GM13977 (cell line): ENCODE data around the gene CD8A.

ENCODE experiments used
- DNase-seq: peaks from one replicate; pipeline ENCODE4 v3.0.0; 2012; ENCODE audit warnings: low spot score
- in situ Hi-C: fragments of 300-500 bp; cut with MboI; formaldehyde crosslinking; loops from one replicate; pipeline ENCODE4 v1.12.0; 2022; ENCODE audit warnings: low sequenced_read_pairs, low pct_unique_long_range_greater_than_20kb, mixed read lengths, inconsistent platforms; ENCODE audit not compliant: unreplicated experiment
- TF ChIP-seq, protein P1 (sequence below): IDR thresholded peaks from 2 replicates; pipeline ENCODE4 v1.5.1; 2012; ENCODE audit warnings: mild to moderate bottlenecking, control low read depth; ENCODE audit not compliant: insufficient read depth; ENCODE audit errors: extremely low read depth, missing control alignments

CD8A gene

DNA sequence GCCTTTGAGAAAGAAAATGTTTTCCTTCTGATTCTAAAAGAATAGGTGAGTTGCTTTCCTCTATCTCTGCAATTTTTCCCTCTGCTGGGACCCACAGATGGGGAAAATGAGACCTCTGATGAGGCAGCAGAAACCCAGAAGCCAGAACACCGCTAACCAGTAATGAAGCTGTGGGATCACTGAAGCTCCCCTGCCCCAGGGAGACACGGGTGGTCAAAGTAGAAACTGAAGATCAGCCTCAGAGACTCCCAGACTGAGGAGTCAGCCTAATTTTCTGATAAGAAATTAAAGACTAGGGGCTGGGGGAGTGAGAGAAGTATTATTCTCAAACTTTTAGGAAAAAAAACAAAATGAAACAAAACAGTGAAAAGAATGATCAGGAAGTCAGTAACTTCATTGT, 40.8 kb upstream of the CD8A start:
- in situ Hi-C loops = no loop called here
- TF ChIP-seq, protein P1, sequence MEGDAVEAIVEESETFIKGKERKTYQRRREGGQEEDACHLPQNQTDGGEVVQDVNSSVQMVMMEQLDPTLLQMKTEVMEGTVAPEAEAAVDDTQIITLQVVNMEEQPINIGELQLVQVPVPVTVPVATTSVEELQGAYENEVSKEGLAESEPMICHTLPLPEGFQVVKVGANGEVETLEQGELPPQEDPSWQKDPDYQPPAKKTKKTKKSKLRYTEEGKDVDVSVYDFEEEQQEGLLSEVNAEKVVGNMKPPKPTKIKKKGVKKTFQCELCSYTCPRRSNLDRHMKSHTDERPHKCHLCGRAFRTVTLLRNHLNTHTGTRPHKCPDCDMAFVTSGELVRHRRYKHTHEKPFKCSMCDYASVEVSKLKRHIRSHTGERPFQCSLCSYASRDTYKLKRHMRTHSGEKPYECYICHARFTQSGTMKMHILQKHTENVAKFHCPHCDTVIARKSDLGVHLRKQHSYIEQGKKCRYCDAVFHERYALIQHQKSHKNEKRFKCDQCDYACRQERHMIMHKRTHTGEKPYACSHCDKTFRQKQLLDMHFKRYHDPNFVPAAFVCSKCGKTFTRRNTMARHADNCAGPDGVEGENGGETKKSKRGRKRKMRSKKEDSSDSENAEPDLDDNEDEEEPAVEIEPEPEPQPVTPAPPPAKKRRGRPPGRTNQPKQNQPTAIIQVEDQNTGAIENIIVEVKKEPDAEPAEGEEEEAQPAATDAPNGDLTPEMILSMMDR = no peak
- DNase-seq = no peak

DNA sequence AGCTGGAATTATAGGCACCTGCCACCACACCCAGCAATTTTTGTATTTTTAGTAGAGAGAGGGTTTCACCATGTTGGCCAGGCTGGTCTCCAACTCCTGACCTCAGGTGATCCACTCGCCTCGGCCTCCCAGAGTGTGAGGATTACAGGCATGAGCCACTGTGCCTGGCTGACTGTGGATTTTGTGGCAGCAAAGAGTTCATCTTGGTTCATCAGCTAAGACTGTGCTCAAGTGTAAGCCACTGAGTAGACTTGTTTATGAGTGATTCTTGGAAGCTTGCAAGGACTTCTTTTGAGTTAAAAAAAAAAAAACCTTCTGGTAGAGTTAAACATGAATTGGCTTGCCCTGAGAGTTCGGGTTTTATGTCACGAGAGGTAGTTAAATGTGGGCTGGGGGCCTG, 36.2 kb upstream of the CD8A start:
- TF ChIP-seq, protein P1 = no peak
- DNase-seq = no peak
- in situ Hi-C loops = no loop called here

DNA sequence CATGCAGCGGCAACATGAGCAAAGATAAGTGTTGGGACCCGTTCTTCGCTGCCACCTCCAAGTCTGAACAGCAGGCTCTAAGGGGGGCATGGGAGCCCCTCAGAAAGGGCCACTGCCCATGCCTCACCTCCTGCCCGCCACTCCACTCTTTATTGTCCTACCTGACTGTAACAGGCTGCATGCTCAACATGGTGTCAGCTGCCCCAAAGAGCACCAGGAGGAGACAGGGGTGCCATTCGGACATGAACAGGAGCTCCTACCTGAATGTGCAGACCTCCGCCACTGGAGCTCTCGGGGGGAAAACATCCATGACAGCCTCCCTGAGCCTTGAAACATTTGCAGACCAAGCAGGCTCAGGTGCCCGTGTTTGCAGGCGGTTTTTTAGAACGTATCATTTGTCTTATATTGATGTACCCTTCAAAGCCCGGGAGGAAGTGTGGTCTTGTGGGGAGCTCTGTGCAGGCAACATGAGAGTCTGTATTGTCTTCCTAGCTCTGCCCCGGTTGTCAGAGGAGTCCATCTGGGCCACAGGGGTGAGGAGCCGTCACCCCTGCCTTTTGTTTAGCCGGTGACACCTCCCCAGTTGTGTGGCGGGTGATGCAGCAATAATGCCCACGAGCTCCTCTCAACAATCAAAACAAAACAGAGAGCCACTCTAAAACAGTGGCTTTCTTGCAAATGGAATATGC, 35.1 kb upstream of the CD8A start:
- DNase-seq = no peak
- in situ Hi-C loops = no loop called here
- TF ChIP-seq, protein P1 = no peak

DNA sequence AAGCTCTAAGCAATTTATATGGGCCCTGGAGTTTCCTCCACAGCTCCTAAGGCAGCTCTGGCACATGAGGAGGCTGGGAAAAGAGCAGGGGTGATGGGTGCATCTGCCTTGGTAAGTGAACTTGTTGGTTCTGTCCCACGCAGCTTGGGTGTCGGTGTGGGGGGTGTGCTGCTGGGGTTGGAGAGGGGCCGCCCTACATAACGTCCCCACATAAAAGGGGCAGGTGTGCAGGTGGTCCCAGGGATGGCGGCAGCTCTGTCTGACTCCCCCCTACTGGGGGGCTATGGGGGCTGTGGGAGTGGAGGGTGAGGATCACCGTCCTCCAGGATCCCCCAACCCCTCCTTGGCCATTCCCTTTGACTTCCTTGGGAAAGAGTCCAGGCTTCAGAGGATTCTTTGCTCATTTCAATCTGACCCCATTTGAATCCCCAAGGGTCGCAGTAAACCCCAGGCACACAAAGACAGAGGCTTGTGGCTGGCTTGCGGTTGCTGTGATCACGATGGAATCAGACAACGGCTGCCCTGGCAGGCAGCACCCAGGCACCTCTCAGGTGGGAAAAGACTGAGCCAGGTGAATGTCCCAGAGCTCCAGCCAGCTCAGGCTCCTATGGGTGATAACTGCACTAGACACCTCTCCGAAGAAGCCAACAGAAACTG, 34.5 kb upstream of the CD8A start:
- in situ Hi-C loops = no loop called here
- TF ChIP-seq, protein P1 = no peak
- DNase-seq = no peak

DNA sequence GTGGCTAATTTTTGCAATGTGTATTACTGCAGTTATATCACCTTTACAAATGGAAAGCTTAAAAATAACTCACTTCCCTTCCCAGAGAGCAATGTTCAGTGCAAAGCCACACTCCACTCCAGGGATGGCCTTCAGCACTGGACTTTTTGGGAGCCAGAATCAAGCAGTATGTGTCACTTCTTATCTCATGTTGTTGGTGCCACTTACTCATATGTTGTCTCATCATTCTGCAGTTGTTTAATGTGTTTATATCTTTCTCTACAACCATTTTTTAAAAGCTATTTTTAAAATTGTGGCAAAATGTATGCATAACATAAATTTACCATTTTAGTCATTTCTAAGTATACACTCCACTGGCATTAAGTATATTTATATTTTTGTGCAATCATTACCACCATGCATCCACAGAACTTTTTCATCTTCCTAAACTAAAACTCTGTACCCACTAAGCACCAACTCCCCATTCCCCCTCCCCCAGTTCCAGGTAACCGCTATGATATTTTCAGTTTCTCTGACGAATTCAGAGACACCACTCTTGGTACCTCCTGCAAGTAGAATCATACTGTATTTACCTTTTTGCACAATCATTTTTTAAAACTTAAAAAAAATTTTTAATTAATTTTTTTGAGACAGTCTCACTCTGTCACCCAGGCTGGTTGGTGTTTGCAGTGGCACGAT, 32.1 kb upstream of the CD8A start:
- TF ChIP-seq, protein P1 = no peak
- in situ Hi-C loops = no loop called here
- no peak for DNase-seq

DNA sequence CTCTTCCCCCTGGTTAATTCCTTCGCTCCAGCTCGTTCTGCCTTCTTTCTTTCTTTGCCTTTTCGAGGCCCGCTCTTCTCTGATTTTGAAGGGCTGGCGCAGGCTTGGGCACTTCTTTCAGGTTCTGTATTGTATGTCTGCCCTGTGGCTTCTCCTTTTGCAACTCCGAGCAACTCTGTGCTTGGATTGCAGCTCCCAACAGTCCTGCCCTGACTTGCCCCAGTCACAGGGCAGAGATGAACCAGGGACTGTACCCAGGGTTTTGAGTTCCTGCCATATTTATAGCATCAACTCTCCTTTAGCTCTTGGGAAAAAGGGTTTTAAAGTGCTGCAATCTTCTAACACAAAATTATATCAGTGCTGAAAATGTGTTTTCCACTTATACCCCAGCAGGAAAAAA, 31.1 kb upstream of the CD8A start:
- in situ Hi-C loops = no loop called here
- DNase-seq = no peak
- TF ChIP-seq, protein P1 = no peak
